Left colon (tissue), 2 donors: ENCODE results near the gene NBEAL2. TPM values are rescaled to one million over a fixed set of nuclear protein-coding genes. Genes with fewer than 3 reads are reported as not detected.
A peak's percentile ranks its signal among the peaks of the same experiment; 100 is the strongest.

Source experiments
- ATAC-seq: fragments of 200-7000 bp; cut with Tn5 transposase; one replicate; pipeline ENCODE4 v1.9.1; 2020; ENCODE audit warnings: mild to moderate bottlenecking, moderate library complexity
- DNase-seq, 2 donors: peaks; one replicate each; pipeline ENCODE4 v3.0.0-alpha.2; 2020
- intact Hi-C, 2 donors: fragments of 100-400 bp; cut with DNase I in 1 of 2; cut with micrococcal nuclease in 1 of 2; formaldehyde crosslinking; loops; one replicate each; pipeline versions ENCODE4 v1.11.2 to v1.14.0; 2022; cut with DNase I, micrococcal nuclease
- total RNA-seq, 2 donors: library from RNA; stranded (reverse); fragmentation: NEBNext Ultra II Directional; extraction: Animal tissue kit (Norgen Biotek cat#: 25700); gene quantifications; one replicate each; pipeline ENCODE4 v1.2.1, GENCODE V29; 2021
- donor health status: DM: no; HTN: no; CAD: no.
- donor health status: DM: yes; HTN: yes; CAD: no.

NBEAL2 gene
- total RNA-seq, 2 donors from 2014 or later, result 51.4 to 98.1 TPM

DNA sequence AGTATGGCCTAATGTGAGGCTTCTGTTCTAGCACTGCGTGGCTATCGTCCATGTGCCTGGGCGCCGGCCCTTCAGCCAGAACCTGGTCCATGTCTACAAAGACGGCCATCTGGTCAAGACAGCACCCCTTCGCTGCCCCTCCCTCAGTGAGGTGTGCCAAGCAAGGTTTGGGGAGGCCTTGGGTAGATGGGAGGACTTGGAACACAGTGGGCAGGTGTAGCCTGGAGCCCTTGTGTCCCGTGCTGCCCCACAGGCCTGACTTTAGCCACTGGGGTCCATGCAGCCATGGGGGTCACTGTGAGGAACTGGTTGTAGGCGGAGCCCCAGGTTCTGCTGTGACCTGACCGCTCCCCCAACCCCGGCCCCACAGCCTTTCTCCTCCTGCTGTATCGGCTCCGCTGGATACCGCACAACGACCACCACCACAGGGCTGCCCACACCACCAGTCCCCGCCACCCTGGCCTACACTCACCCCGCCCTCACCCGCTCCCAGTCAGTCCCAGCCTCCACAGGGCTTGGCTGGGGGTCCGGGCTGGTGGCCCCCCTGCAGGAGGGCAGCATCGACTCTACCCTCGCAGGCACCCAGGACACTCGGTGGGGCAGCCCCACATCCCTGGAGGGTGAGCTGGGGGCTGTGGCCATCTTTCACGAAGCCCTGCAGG is 16.6 kb downstream of the NBEAL2 start:
- DNase-seq (no peak), ATAC-seq (no peak)
- intact Hi-C loops, result no loop called here

DNA sequence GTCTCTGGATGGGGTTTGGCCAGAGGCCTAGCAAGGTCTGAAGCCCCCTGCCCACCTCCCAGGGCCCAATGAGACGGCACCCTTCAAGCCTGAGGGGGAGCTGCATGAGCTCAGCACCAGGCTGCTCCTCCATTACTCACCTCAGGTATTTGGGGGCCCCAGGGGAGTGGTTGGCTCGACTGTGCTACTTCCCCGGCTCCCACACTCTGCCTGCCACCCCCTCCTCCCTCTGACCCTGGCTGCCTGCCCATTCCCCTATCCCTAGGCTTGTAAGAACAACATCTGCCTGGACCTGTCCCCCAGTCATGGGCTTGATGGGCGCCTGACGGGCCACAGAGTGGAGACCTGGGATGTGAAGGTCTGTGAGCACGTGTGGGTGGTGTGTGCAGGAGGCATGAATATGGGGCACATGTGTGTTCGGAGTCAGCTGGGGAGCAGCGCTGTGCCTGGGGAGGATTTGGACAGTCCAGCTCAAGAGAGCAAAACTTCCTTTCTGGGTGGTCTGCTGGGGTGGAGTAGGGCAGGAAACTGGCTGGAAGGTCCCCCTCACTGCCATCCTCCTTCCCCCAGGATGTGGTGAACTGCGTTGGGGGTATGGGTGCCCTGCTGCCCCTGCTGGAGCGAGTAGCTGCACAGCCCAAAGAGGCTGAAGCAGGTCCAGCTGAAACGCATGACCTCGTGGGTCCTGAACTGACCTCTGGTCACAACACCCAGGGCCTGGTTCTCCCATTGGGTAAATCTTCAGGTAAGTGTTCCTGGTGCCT is 17.4 kb downstream of the NBEAL2 start:
- ATAC-seq (no peak), DNase-seq (no peak)
- intact Hi-C loops, result no loop called here

GRCh38 chr3:46997453-46998091 is 18.1 kb downstream of the NBEAL2 start:
- ATAC-seq (no peak), DNase-seq (no peak)
- intact Hi-C loops, result no loop called here

- ATAC-seq, result peak; percentile 86
- peak in 1 of 2 donors; percentile 90 for DNase-seq
- intact Hi-C loops, result no loop called here
Observed at GRCh38 chr3:46998121-46998851, 18.8 kb downstream of the NBEAL2 start.

DNA sequence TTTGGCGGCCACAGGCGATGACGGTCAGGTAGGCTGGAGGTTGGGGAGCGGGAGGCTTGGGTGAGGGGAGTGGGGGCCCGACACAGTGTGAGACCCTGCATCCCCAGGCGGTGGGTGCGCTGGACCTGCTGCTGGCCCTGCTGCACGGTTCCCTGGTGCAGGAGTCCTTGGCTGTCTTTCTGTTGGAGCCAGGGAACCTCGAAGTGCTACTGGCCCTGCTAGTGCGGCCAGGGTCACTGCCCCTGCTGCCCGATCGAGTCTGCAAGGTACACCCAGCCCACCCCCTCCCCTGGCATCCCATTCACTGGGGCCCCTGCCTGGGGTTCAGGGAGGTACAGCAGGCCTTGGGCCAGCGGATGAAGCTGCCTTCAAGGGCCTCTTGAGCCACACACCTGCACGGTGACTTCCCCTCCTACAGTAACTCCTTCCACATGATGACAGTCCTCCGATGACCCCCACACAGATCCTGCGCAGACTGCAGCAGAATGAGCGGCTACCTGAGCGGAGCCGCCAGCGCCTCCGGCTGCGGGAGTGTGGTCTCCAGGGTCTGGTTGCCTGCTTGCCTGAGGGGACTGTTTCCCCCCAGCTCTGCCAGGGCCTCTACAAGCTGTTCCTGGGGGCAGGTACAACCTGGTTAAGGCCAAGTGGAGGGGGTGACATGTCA is 19.5 kb downstream of the NBEAL2 start:
- DNase-seq (no peak), ATAC-seq (no peak)
- intact Hi-C loops, result no loop called here

- ATAC-seq (no peak), DNase-seq (no peak)
- intact Hi-C loops, result loop anchor here in 1 of 2 donors (5.0 kb wide), 1 partner anchor 77 kb away; no protein-coding TSS in a partner anchor
Observed at GRCh38 chr3:46999516-47000197, 20.2 kb downstream of the NBEAL2 start.

GRCh38 chr3:47000198-47000815 is 20.8 kb downstream of the NBEAL2 start:
- intact Hi-C loops, result loop anchor here in 1 of 2 donors (5.0 kb wide), 1 partner anchor 78 kb away; no protein-coding TSS in a partner anchor
- ATAC-seq (no peak), DNase-seq (no peak)

GRCh38 chr3:47000922-47001730 is 21.7 kb downstream of the NBEAL2 start:
- intact Hi-C loops, result loop anchor here in 1 of 2 donors (5.0 kb wide), 1 partner anchor 79 kb away; no protein-coding TSS in a partner anchor
- ATAC-seq (no peak), DNase-seq (peak in 1 of 2 donors; percentile 20)

GRCh38 chr3:47001731-47002170 is 22.3 kb downstream of the NBEAL2 start:
- ATAC-seq (no peak), DNase-seq (no peak)
- intact Hi-C loops, result loop anchor here in 1 of 2 donors (5.0 kb wide), 1 partner anchor 79 kb away; no protein-coding TSS in a partner anchor

- DNase-seq (no peak), ATAC-seq (no peak)
- intact Hi-C loops, result loop anchor here in 1 of 2 donors (5.0 kb wide), 1 partner anchor 80 kb away; no protein-coding TSS in a partner anchor
Observed at GRCh38 chr3:47002171-47003055, 22.9 kb downstream of the NBEAL2 start.

- no peak for ATAC-seq
- intact Hi-C loops, result loop anchor here in 1 of 2 donors (5.0 kb wide), 1 partner anchor 81 kb away; no protein-coding TSS in a partner anchor
- DNase-seq, result peak in 1 of 2 donors; percentile 20
Observed at GRCh38 chr3:47003056-47003410, 23.6 kb downstream of the NBEAL2 start.

DNA sequence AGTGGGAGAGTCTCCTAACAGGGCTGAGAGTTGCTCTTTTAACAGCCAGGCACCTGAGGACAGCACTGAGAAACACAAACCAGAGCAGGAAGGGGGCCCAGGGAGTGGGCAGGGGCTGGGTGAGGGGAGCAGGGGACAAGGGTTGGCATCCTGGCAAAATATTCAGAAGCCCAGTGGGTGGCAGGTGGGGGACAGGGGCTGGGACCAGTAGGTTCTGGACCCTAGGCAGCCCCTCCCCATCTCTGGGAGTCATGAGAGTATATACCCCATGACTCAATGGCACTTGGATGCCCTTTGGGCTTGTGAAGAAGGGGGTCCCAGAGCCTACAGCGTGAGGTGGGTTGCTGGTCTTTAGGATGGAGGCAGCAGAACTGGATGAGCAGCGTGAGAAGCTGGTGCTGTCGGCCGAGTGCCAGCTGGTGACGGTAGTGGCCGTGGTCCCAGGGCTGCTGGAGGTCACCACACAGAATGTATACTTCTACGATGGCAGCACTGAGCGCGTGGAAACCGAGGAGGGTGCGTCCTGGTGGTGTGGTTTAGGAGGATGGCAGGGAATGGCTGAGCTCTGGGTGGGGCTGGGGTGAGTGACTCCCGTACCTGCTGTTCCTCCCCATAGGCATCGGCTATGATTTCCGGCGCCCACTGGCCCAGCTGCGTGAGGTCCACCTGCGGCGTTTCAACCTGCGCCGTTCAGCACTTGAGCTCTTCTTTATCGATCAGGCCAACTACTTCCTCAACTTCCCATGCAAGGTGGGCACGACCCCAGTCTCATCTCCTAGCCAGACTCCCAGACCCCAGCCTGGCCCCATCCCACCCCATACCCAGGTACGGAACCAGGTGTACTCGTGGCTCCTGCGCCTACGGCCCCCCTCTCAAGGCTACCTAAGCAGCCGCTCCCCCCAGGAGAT is 24.2 kb downstream of the NBEAL2 start:
- intact Hi-C loops, result loop anchor here in 1 of 2 donors (5.0 kb wide), 1 partner anchor 81 kb away; no protein-coding TSS in a partner anchor
- DNase-seq, result peak in 1 of 2 donors; percentile 5
- no peak for ATAC-seq

- intact Hi-C loops, result loop anchor here in 1 of 2 donors (5.0 kb wide), 1 partner anchor 82 kb away; no protein-coding TSS in a partner anchor
- ATAC-seq (no peak), DNase-seq (peak in 1 of 2 donors; percentile 1)
Observed at GRCh38 chr3:47004369-47005211, 25.1 kb downstream of the NBEAL2 start.
